SIG-M5 treated with dmso at 0.1 percent for 504 hours (cell line): Measurements from ENCODE around the gene ARL5C.
"Not testable (repeated sequence)": the region's sequence is repeated elsewhere in the genome, so short reads cannot be mapped to it uniquely, and the experiment has no call there.

Source experiments
- DNase-seq: peaks from one replicate; lab custom pipeline; 2025; ENCODE audit not compliant: unreplicated experiment; lab: John Stamatoyannopoulos, UW

ARL5C gene

GRCh38 chr17:39143552-39144093 lies 22.3 kb downstream of the ARL5C start:
- DNase-seq: no peak

GRCh38 chr17:39141915-39142664 lies 23.9 kb downstream of the ARL5C start:
- DNase-seq: no peak

GRCh38 chr17:39141294-39141693 lies 24.7 kb downstream of the ARL5C start:
- no peak for DNase-seq

- DNase-seq: no peak
Measured at GRCh38 chr17:39139561-39139960, 26.4 kb downstream of the ARL5C start.

GRCh38 chr17:39139161-39139511 lies 26.8 kb downstream of the ARL5C start:
- no peak for DNase-seq

GRCh38 chr17:39138431-39139160 lies 27.4 kb downstream of the ARL5C start:
- DNase-seq: no peak

GRCh38 chr17:39134878-39135277 lies 31.1 kb downstream of the ARL5C start:
- DNase-seq: no peak

- no peak for DNase-seq
Measured at GRCh38 chr17:39132192-39132610, 33.8 kb downstream of the ARL5C start.

GRCh38 chr17:39131616-39132015 lies 34.3 kb downstream of the ARL5C start:
- no peak for DNase-seq

- DNase-seq: no peak
Measured at GRCh38 chr17:39130205-39130604, 35.8 kb downstream of the ARL5C start.

- not testable (repeated sequence) for DNase-seq
Measured at GRCh38 chr17:39129544-39129943, 36.4 kb downstream of the ARL5C start.

GRCh38 chr17:39126436-39126835 lies 39.5 kb downstream of the ARL5C start:
- DNase-seq: no peak

- no peak for DNase-seq
Measured at GRCh38 chr17:39125143-39125875, 40.7 kb downstream of the ARL5C start.

GRCh38 chr17:39123627-39124026 lies 42.3 kb downstream of the ARL5C start:
- DNase-seq: no peak

GRCh38 chr17:39122991-39123390 lies 43.0 kb downstream of the ARL5C start:
- DNase-seq: no peak

GRCh38 chr17:39121919-39122318 lies 44.0 kb downstream of the ARL5C start:
- DNase-seq: not testable (repeated sequence)

GRCh38 chr17:39118674-39119419 lies 47.1 kb downstream of the ARL5C start:
- DNase-seq: peak; percentile 96

- DNase-seq: no peak
Measured at GRCh38 chr17:39116224-39116623, 49.7 kb downstream of the ARL5C start.

GRCh38 chr17:39115135-39115534 lies 50.8 kb downstream of the ARL5C start:
- no peak for DNase-seq

- no peak for DNase-seq
Measured at GRCh38 chr17:39114723-39115122, 51.2 kb downstream of the ARL5C start.

- no peak for DNase-seq
Measured at GRCh38 chr17:39113871-39114270, 52.1 kb downstream of the ARL5C start.
